Amniotic epithelial cell (primary cell): Measurements from ENCODE around the gene FOXP1.

Source experiments
- DNase-seq: peaks from one replicate; pipeline ENCODE4 v3.0.0-alpha.2; 2010; ENCODE audit warnings: low read depth

FOXP1 gene

DNA sequence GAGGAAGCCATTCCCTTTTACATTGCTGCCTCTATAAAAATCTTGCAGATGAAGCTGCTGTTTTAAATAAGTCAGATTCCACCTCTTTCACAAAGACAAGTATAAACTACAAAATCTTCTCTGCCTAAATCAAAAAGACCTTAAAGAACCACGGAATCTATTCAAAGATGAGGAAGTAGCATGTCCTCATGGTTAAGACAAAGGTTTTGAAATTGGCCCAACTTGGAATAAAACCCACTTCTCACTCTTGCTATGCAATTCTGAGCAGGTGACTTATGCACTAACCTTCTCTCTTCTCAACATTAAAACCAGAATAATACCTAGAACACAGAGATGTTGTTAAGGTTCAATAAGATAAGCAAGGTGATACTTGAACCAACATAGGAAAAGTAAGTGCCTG, 97.6 kb downstream of the FOXP1 start:
- DNase-seq, result no peak

DNA sequence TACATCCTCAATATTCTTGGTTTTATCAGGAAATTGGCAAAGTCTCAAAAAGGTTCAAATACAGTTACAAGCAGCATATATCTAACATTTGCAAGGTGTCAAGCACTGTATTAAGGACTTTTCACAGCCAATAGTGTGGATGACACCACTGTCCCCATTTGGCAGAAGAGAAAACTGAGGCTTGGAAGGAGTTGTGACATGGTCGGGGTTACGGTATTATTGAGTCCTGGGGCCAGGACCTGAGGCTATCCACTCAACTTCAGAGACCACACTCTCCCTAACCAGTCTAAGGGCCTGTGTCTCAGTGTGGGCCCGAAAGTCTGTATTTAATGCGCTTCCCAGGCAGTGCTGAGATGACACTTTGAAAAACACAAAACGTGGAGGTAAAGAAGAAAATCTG, 99.1 kb downstream of the FOXP1 start:
- no peak for DNase-seq

DNA sequence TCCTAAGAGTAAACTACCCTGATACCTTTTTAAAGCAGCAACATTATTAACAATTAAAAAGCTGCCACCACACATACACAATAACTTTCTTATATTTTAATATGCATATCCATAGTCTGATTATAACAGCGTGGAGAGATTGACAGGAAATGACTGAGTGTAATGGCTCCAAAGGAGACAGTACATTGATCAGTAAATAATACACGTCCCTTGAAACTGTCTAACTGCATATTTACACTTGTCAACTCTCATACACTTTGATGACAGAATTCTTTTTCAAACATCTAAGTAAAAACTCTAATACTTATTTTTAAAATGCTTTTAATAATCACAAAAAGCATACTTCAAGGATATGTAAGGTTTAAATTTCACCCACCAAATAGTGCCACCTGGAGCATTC, 99.5 kb downstream of the FOXP1 start:
- no peak for DNase-seq

- DNase-seq, result no peak
Observed at GRCh38 chr3:71482771-71483170, 100.8 kb downstream of the FOXP1 start.

- no peak for DNase-seq
Observed at GRCh38 chr3:71478568-71478967, 105.0 kb downstream of the FOXP1 start.

- no peak for DNase-seq
Observed at GRCh38 chr3:71476950-71477349, 106.6 kb downstream of the FOXP1 start.

GRCh38 chr3:71469138-71469435, 114.4 kb downstream of the FOXP1 start:
- DNase-seq, result no peak

- DNase-seq, result no peak
Observed at GRCh38 chr3:71468311-71469137, 115.0 kb downstream of the FOXP1 start.

- no peak for DNase-seq
Observed at GRCh38 chr3:71466483-71466882, 117.0 kb downstream of the FOXP1 start.

DNA sequence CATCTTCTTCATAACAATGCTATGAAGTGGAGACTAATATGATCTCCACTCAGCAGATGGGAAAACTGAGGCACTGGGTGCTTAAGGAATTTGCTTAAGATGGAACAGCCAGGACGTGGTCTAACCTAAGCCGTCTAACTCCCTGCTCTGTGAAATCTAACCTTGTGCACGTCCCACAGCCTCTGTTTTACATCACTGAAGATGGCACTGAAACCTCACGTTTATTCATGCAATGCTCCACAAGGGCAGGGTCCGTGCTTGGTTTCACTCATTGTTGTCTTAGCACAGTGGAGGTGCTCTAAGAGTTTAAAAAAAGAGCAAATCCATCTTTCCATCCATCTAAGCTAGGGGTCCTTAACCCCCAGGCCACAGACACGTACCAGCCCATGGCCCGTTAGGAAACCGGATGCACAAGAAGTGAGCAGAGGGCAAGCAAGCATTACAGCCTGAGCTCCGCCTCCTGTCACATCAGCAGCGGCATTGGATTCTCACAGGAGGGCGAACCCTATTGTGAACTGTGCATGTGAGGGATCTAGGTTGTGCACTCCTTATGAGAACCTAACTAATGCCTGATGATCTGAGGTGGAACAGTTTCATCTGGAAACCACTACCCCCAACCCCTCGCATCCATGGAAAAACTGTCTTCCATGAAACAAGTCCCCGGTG, 118.0 kb downstream of the FOXP1 start:
- no peak for DNase-seq

DNA sequence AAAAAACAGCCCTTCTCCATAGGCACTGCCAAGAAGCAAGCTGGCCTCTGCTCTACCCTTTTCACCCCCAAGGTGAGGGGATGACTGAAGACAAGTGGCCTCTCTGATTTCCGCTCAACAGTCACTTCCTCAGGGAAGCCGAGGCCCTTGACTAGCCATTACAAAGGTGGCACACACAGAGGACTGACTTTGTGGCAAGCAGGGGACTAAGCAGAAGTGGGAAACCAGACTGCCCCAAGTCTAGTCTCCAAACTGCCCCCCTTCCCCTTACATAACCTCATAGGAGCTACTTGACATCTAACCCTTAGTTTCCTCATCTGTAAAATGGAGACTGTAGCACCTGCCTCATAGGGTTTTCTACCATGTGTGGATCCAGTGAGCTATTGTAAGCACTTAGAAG, 118.9 kb downstream of the FOXP1 start:
- DNase-seq, result no peak

DNA sequence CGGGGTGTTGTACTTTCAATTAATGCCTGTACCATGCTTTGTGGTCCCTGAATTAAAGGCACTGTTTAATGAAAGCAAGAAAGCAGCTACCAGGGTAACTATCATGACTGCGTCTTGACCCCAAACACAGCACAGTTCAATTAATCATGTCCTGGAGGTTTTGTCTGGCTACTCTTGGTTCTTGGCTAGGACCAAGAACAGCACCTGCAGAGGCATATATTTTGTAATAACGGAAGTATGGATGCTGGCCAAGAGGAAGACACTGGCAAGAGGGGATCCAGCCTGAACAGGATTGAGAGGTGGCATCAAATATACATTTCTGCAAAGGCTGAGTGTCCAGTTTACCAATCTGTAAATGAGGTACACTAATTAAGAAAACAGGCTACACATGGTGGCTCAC, 119.9 kb downstream of the FOXP1 start:
- DNase-seq, result no peak

GRCh38 chr3:71462586-71462985, 120.9 kb downstream of the FOXP1 start:
- DNase-seq, result no peak

- DNase-seq, result peak; percentile 56
Observed at GRCh38 chr3:71461749-71462483, 121.6 kb downstream of the FOXP1 start.

GRCh38 chr3:71461114-71461513, 122.4 kb downstream of the FOXP1 start:
- no peak for DNase-seq

DNA sequence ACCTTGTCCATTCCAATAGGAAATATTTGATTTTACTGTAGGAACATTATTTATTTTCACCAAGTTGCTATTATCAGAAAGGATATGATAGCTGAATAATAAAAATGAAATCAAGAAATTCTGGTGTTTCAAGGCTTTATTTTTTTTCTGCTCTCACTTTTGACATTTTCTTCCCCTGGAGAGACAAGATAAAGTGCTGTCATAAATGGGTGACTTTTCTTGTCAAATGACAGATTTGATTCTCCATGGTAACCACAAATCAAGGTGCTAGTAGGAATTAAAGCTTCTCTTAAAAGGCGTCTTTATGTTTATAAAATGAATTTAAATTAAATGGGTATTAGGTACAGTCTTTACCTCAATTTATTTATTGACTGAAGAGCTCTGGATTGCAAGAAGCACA, 124.6 kb downstream of the FOXP1 start:
- no peak for DNase-seq

- no peak for DNase-seq
Observed at GRCh38 chr3:71456826-71457225, 126.7 kb downstream of the FOXP1 start.

DNA sequence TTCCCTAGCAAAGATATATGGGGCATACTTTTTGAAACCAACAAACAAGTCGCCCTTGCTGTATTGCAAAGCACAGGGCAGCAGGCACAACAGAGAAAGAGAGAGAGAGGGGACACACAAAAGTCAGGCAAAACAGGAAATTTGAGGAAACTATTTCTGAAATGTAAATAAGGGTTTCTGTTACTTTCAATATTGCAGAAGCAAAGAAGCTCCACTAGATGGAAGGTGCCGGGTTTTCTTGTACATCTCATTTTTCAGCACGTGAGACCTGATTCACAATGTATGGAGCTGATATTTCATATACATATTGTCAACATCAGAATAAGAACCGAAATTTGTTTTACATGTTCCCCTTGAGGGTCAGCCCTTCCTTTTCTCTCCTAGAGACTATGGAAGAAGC, 127.4 kb downstream of the FOXP1 start:
- no peak for DNase-seq

DNA sequence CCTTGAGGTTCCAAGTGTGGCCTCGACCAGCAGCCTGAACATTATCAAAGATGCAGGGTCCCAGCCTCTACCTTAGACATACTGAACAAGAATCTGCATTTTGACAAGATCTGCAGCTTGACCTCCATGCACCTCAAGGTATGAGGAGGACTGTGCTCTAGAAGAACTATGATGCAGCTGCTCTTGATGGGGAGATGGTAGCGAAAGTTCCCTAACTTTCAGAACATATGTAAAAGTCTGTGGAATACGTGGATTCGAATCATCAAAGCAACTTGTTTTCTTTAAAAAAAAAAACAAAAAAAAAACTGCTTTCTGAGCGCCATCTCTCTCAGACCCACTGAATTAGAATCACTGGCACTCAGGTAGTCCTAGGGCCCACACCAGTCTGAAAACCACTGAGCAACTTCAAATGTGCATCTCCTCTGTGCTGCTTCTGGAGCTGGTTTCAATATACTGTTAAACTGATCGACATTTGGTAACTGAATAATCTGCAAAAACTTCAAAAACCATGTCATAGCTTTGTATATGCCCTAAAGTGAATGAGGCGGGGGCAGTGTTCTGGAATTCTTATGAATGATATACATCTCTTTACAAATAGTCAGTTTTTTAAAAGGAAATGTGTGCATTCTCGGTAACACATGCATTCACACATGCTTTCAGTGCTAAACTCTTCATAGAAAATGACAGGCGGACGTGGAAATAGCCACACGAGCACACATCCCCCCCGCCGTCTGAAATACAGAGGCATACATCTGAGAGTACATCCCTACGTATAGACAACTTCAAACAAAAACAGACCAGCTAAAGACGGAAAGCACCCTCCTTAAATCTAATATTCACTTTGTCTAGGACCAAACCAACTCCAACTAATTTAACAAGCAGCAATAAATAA, 128.8 kb downstream of the FOXP1 start:
- DNase-seq, result no peak

DNA sequence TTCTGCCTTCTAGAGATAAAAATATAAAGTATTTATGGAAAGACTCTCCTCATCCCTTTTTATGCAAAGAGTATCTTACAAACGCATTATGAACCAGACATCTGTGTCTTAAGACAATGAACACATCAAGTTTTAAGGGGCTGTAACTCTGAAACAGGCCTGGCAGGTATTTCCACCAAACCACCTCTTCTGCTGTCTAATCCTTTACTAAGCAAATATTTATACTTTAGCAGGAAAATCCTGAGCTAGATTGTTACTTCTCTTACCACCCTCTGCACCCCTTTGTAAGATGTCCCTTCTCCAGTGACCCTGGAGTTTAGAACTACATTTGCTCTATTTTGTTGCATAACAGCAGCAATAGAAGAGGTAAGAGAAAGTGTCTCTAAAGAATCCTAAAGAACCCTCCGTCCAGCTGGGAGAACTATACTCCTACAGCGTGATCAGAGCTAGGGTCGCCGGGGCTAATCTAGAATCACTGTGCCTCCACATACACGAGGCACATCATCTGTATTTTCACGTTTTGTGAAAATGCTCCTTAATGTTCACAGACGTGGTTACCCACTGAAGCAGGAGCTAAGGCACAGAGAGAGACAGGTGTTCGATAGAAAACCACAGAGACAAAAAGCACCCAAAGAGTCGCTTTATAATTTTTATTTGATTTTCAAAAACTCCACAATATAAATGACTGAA, 129.6 kb downstream of the FOXP1 start:
- DNase-seq, result no peak

DNA sequence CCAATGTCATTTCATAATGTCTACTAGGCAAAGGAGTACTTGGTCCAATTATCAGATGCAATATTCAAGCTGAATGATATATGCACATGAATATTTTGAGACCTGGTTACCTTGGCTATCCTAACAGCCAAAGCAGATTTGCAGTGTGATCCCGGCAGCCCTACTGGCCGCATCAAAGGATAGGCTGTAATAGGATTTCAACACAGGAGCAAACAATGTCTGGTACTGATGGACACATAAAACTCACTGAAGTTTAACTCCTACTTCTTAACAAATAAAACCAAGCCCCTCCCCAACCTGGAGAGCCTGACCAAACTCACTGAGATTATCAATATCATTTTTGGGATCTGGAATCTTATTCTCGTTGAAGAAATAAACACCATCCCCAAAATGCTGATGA, 130.2 kb downstream of the FOXP1 start:
- DNase-seq, result no peak

GRCh38 chr3:71451812-71452211, 131.7 kb downstream of the FOXP1 start:
- DNase-seq, result no peak
